HepG2 (cell line): ENCODE results near the gene GOT1. TPM values are rescaled to one million over a fixed set of nuclear protein-coding genes. Genes with fewer than 3 reads are reported as not detected.
A peak's percentile ranks its signal among the peaks of the same experiment; 100 is the strongest.

Experiments used
- DNMT3B ChIP-seq: conservative IDR thresholded peaks from 2 replicates; pipeline ENCODE4 v1.6.1; 2016; ENCODE audit warnings: missing biosample characterization, control low read depth
- ELF4 ChIP-seq: sonication (generic); formaldehyde crosslinking; IDR thresholded peaks from 2 replicates; pipeline ENCODE4 v1.5.0; 2020; ENCODE audit warnings: missing genetic modification reagents, mild to moderate bottlenecking, moderate library complexity, borderline replicate concordance
- FOSL1 ChIP-seq: sonication (generic); formaldehyde crosslinking; IDR thresholded peaks from 2 replicates; pipeline ENCODE4 v1.9.0; 2021; ENCODE audit warnings: missing genetic modification reagents, borderline replicate concordance
- FOXK2 ChIP-seq: fragments of 450-650 bp; IDR thresholded peaks from 2 replicates; pipeline ENCODE4 v1.6.1; 2016
- GRHL1 ChIP-seq: sonication (generic); formaldehyde crosslinking; conservative IDR thresholded peaks from 2 replicates; pipeline ENCODE4 v1.8.0; 2022; ENCODE audit warnings: missing genetic modification reagents
- HOXA5 ChIP-seq: sonication (generic); formaldehyde crosslinking; IDR thresholded peaks from 2 replicates; pipeline ENCODE4 v1.4.0; 2020; ENCODE audit warnings: missing genetic modification reagents
- MBD4 ChIP-seq: IDR thresholded peaks from 2 replicates; pipeline ENCODE4 v1.6.1; 2012; ENCODE audit warnings: low read length, inconsistent platforms, borderline replicate concordance
- NFIC ChIP-seq: IDR thresholded peaks from 2 replicates; pipeline ENCODE4 v1.6.1; 2012; ENCODE audit warnings: mild to moderate bottlenecking, low read length, inconsistent platforms
- PHF20 ChIP-seq: sonication (generic); formaldehyde crosslinking; IDR thresholded peaks from 2 replicates; pipeline ENCODE4 v1.5.0; 2020; ENCODE audit warnings: mild to moderate bottlenecking, missing genetic modification reagents
- SMAD1 ChIP-seq: sonication (generic); formaldehyde crosslinking; IDR thresholded peaks from 2 replicates; pipeline ENCODE4 v1.4.0; 2020; ENCODE audit warnings: missing genetic modification reagents, low read depth, mild to moderate bottlenecking, borderline replicate concordance
- ZGPAT ChIP-seq: IDR thresholded peaks from 2 replicates; pipeline ENCODE4 v1.6.1; 2016; ENCODE audit warnings: mild to moderate bottlenecking
- ZHX2 ChIP-seq, 2 experiments: sonication (generic) in 1 of 2; formaldehyde crosslinking in 1 of 2; IDR thresholded peaks; 2 replicates each; pipeline versions ENCODE4 v1.6.1 to v1.9.0; 2014 to 2022; ENCODE audit warnings: antibody characterized with exemption in 1 of 2, borderline replicate concordance in 1 of 2, inconsistent platforms in 1 of 2, low read depth in 1 of 2, missing genetic modification reagents in 1 of 2
- ZNF124 ChIP-seq: sonication (generic); formaldehyde crosslinking; IDR thresholded peaks from 2 replicates; pipeline ENCODE4 v1.4.0; 2020; ENCODE audit warnings: missing genetic modification reagents
- ZNF569 ChIP-seq: sonication (generic); formaldehyde crosslinking; IDR thresholded peaks from 2 replicates; pipeline ENCODE4 v1.5.0; 2020; ENCODE audit warnings: mild to moderate bottlenecking, missing genetic modification reagents, moderate library complexity, borderline replicate concordance
- ZNF580 ChIP-seq: IDR thresholded peaks from 2 replicates; pipeline ENCODE4 v1.6.1; 2016; ENCODE audit warnings: low read depth, borderline replicate concordance
- ZNF629 ChIP-seq: sonication (generic); formaldehyde crosslinking; conservative IDR thresholded peaks from 2 replicates; pipeline ENCODE4 v1.5.0; 2020; ENCODE audit warnings: missing genetic modification reagents
- ZNF737 ChIP-seq: sonication (generic); formaldehyde crosslinking; IDR thresholded peaks from 2 replicates; pipeline ENCODE4 v1.5.0; 2020; ENCODE audit warnings: missing genetic modification reagents, mild to moderate bottlenecking, borderline replicate concordance
- ZNF781 ChIP-seq: sonication (generic); formaldehyde crosslinking; IDR thresholded peaks from 2 replicates; pipeline ENCODE4 v1.5.1; 2020; ENCODE audit warnings: borderline replicate concordance, mild to moderate bottlenecking, missing genetic modification reagents; ENCODE audit errors: not compliant biosample characterization
- ZNF792 ChIP-seq: IDR thresholded peaks from 2 replicates; pipeline ENCODE4 v1.6.1; 2016
- polyA plus RNA-seq, 8 experiments: library from polyadenylated mRNA; depleted of rRNA in 3 of 8; stranded (reverse) in 7 of 8; unstranded in 1 of 8; fragments of >200 nt; fragmentation: Illumina TruSeq in 4 of 8; extraction: Trizol in 4 of 8; gene quantifications; 2 replicates each; pipeline versions ENCODE4 v1.2.1 to v1.2.3, GENCODE V29; 2011 to 2016; ENCODE audit warnings: low read depth in 4 of 8, missing spikeins in 1 of 8, mixed read lengths in 1 of 8; ENCODE audit not compliant: insufficient read depth in 1 of 8
- total RNA-seq, 5 experiments: library from RNA; depleted of rRNA; stranded (reverse); fragments of >200 nt; fragmentation: Illumina TruSeq; extraction: Trizol; gene quantifications; 2 replicates each; pipeline ENCODE4 v1.2.3, GENCODE V29; 2016; ENCODE audit warnings: low read depth in 1 of 5

The GOT1 gene
- total and polyA plus RNA-seq, 2 of the 13 experiments (the other 11 are each of a cell fraction or from before 2014, with no cell fraction given), result 81.2 to 102 TPM

- TF ChIP-seq SMAD1 (CRISPR knock-in tag) (no peak), ZNF629 (CRISPR knock-in tag) (no peak), FOSL1 (CRISPR knock-in tag) (no peak), ELF4 (CRISPR knock-in tag) (no peak), ZNF580 (CRISPR knock-in tag) (peak; percentile 66; the same call in 1 of the 2 replicates), ZNF737 (CRISPR knock-in tag) (no peak), NFIC (peak; percentile 88), DNMT3B (CRISPR knock-in tag) (no peak), ZNF569 (CRISPR knock-in tag) (no peak), ZNF781 (peak; percentile 35), ZHX2 (IDR thresholded peaks at IDR 0.05; ENCODE audit: low read depth) (no peak), ZHX2 (CRISPR knock-in tag; IDR thresholded peaks at IDR 0.05; ENCODE audit: borderline replicate concordance) (no peak), GRHL1 (CRISPR knock-in tag) (no peak), PHF20 (CRISPR knock-in tag) (no peak), MBD4 (peak; percentile 72), ZNF792 (0 out of 2 replicates have a peak, but pooled peaks have one; percentile 38), ZGPAT (CRISPR knock-in tag) (peak; percentile 89; the same call in 1 of the 2 replicates), HOXA5 (no peak), FOXK2 (peak; percentile 94), ZNF124 (CRISPR knock-in tag) (no peak)
Measured at GRCh38 chr10:99395750-99396445, 34.5 kb downstream of the GOT1 start (continued).
